Fibroblast of lung (primary cell): ENCODE data around the gene SMOC2.

Experiments
- EZH2 ChIP-seq: IDR thresholded peaks from 2 replicates; pipeline ENCODE4 v1.5.1; 2012; ENCODE audit warnings: low read length, control low read depth, mild to moderate bottlenecking; ENCODE audit errors: missing control alignments
- TF ChIP-seq, protein P1 (sequence below), 2 donors: IDR thresholded peaks in 1 of 2; conservative IDR thresholded peaks in 1 of 2; 1 replicate in 1 of 2; 2 replicates in 1 of 2; pipeline ENCODE4 v1.5.1; 2011 to 2012; ENCODE audit warnings: low read length in 2 of 2, control low read depth in 1 of 2, inconsistent platforms in 1 of 2, low read depth in 1 of 2, mild to moderate bottlenecking in 1 of 2

DNA sequence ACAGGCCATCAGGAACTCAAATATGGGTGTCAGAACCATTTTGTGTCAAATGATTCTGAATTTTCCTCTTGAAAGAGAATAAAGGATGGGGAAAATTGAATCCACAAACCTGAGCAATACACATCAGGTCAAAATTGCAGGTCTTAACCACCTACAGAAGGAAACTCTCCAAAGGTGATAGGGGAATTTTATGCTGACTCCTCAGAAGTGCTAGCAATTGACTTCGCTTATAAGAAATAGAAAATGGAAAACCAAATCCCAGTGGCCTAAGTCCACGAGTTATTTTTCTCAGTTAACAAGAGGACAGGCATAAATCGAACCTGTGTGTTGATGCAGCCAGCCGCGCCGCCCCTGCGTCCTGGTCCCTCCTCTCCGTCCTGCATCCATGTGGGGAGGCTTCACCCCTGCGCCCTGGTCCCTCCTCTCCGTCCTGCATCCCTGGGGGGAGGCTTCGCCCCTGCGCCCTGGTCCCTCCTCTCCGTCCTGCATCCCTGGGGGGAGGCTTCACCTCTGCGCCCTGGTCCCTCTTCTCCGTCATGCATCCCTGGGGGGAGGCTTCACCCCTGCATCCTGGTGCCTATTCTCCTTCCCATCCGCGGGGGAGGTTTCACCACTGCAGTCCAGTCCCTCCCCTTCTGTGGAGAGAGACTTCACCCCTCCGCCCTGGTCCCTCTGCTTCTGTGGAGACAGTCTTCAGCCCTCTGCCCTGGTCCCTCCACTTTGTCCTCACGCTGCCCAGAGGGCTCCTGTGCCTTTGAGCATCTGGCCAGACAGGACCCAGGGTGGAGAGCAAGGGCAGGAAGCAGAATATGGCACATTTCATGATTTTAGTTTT is 230.3 kb downstream of the SMOC2 start:
- TF ChIP-seq, protein P1, sequence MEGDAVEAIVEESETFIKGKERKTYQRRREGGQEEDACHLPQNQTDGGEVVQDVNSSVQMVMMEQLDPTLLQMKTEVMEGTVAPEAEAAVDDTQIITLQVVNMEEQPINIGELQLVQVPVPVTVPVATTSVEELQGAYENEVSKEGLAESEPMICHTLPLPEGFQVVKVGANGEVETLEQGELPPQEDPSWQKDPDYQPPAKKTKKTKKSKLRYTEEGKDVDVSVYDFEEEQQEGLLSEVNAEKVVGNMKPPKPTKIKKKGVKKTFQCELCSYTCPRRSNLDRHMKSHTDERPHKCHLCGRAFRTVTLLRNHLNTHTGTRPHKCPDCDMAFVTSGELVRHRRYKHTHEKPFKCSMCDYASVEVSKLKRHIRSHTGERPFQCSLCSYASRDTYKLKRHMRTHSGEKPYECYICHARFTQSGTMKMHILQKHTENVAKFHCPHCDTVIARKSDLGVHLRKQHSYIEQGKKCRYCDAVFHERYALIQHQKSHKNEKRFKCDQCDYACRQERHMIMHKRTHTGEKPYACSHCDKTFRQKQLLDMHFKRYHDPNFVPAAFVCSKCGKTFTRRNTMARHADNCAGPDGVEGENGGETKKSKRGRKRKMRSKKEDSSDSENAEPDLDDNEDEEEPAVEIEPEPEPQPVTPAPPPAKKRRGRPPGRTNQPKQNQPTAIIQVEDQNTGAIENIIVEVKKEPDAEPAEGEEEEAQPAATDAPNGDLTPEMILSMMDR (conservative IDR thresholded peaks at IDR 0.05 in 1 of 2, IDR thresholded peaks at IDR 0.05 in 1 of 2; ENCODE audit: low read depth in 1 of 2, low read length in 2 of 2): no peak
- no peak for TF ChIP-seq EZH2
